Ishikawa (cell line): ENCODE measurements around the gene SBF2.

Experiments
- CEBPB ChIP-seq: IDR thresholded peaks from 2 replicates; pipeline ENCODE4 v1.6.1; 2012
- EP300 ChIP-seq: IDR thresholded peaks from 2 replicates; pipeline ENCODE4 v1.6.1; 2012; ENCODE audit warnings: borderline replicate concordance
- TAF1 ChIP-seq: IDR thresholded peaks from 2 replicates; pipeline ENCODE4 v1.6.1; 2012; ENCODE audit warnings: low read depth, mild to moderate bottlenecking

DNA sequence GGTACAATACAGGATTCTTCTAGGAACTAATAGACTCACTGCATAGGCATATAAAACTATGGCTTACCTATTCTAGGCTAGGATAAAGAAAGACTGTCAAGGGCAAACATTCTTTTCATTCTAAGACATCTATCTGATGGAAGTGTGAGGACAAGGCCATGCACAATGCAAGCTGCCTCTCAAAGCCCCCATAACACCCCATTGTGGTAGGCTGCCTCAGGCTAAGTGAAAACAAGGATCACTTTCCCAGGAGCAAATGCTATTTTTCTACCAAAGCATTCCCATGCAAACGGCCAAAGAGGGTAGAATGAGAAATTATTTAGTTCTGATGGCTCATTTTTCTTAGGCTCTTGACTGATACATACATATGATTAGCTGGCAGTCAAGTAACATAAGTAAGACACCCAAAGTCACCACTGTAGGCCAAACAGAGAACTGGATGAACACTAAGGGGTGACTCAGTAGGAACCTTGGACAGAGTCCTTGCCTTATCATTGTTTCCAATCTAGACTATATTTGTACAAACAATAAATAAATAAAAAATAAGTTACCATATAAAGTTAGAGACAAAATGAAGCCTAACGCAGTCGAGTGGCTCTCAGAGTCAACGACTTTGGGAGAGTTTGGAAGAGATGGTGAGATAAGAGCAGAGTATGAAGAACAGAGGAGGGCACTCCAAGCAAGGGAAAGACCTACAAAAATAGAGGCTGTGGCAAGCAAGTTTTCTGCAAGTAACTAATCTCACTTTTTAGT is 303.6 kb downstream of the SBF2 start:
- TF ChIP-seq CEBPB = no peak
- TF ChIP-seq TAF1 = no peak
- no peak for TF ChIP-seq EP300
